ENCODE data around the gene BARX1. TPM values are rescaled to one million over a fixed set of nuclear protein-coding genes. Genes with fewer than 3 reads are reported as not detected.

Gene BARX1
- total RNA-seq, 1 donor from 2014 or later, result not detected

DNA sequence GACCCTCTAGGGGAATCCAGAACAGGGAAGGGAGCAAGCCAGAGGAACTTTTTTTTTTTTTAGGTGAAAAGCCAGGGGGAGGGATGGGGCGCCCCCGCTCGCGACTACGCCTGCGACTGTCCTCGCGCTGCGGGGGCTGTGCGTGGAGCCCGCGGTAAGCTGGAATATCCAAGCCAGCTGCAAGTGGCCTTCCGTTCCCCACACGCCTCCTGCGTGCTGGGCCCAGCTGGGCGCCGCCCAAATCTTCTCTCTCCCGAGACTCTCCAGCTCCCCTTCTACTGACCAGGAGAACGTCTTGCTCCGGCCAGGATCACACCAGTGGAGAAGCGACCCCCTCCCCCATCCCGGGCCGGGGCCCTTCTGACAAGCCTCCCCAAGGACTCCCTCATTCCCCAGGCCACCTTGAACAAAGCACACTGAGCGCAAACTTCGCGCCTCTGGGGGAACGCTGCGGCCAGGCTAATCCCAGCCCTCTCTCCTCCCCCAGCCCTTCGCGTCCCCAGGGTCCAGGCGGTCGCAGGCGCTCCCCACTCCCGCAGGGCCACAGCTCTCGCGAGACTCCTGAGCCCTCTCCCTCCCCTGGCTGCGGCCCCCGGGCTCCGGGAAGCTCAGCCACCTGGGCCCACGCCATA lies 6.6 kb downstream of the BARX1 start:
- H3K4me3 ChIP-seq, result no peak overlapping the region
- DNase-seq (no peak), ATAC-seq (no peak)
- peaks cover 93% of the 10 kb centered on the region for H3K27me3 ChIP-seq
- no peaks in the 10 kb centered on the region for H3K9me3 ChIP-seq
- H3K27ac ChIP-seq, result no peak overlapping the region
- no peaks in the 10 kb centered on the region for H3K36me3 ChIP-seq
- peaks cover 23% of the 10 kb centered on the region for H3K4me1 ChIP-seq
- intact Hi-C loops (cut with DNase I), result no loop called here
- TF ChIP-seq, protein P1, sequence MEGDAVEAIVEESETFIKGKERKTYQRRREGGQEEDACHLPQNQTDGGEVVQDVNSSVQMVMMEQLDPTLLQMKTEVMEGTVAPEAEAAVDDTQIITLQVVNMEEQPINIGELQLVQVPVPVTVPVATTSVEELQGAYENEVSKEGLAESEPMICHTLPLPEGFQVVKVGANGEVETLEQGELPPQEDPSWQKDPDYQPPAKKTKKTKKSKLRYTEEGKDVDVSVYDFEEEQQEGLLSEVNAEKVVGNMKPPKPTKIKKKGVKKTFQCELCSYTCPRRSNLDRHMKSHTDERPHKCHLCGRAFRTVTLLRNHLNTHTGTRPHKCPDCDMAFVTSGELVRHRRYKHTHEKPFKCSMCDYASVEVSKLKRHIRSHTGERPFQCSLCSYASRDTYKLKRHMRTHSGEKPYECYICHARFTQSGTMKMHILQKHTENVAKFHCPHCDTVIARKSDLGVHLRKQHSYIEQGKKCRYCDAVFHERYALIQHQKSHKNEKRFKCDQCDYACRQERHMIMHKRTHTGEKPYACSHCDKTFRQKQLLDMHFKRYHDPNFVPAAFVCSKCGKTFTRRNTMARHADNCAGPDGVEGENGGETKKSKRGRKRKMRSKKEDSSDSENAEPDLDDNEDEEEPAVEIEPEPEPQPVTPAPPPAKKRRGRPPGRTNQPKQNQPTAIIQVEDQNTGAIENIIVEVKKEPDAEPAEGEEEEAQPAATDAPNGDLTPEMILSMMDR (IDR thresholded peaks at IDR 0.05), result no peak

DNA sequence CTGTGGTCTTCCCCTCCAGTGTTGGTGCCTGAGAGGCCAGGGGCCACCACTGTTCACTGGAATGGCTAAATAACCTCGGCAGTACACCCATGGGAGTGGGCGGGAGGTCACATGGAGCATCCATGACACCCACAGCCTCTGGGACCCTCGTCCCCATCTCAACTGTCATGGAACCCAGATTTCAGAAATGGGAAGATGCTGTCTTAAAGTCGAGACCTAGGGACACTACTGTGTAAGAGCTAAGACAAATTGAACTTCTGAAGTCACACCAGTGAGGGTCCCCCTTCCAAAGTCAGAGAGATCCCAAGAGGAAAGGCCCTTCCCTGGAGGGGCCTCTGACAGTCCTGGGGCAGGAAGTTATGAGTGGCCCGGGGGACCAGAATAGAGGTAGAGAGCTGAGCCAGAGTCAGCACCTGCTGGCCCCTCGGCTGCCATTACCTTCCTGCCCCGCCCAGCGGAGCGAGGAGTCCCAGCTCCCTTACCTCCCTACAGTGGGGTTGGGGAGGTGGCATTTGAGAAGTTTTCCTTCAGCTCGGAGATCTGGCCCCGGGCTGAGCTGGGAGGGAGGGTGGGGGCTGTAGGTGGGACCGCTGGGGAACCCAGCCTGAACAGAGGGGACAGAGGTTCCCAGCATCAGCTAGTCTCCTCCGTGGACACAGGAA lies 7.6 kb downstream of the BARX1 start:
- Histone ChIP-seq H3K27me3 (peaks cover 93% of the 10 kb centered on the region), H3K4me1 (peaks cover 15% of the 10 kb centered on the region), H3K27ac (no peak overlapping the region), H3K9me3 (no peaks in the 10 kb centered on the region), H3K36me3 (no peaks in the 10 kb centered on the region), H3K4me3 (no peak overlapping the region)
- intact Hi-C loops (cut with DNase I), result no loop called here
- DNase-seq (no peak), ATAC-seq (no peak)
- TF ChIP-seq, protein P1 (IDR thresholded peaks at IDR 0.05), result no peak

DNA sequence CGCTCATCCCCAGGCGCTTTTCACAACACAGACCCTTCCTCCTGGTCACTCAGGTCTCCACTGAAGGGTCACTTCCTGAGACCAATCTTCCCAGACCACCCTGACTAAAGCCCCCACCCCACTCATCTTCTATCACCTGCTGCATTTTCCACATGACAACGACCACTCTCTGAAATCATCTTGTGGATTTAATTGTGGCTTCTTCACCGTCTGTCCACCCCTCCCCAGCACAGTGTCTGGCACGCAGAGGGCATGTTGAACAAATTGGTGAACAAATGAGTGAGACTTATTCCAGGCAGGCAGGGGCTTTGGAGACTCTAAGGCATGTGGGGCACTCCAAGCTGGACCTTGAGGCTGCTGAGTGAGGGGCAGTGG lies 8.8 kb downstream of the BARX1 start:
- intact Hi-C loops (cut with DNase I), result no loop called here
- Histone ChIP-seq H3K9me3 (no peaks in the 10 kb centered on the region), H3K27me3 (peaks cover 93% of the 10 kb centered on the region), H3K4me1 (peaks cover 4% of the 10 kb centered on the region), H3K36me3 (no peaks in the 10 kb centered on the region), H3K4me3 (peak overlapping the region; percentile 36), H3K27ac (no peak overlapping the region)
- TF ChIP-seq, protein P1 (IDR thresholded peaks at IDR 0.05), result no peak
- DNase-seq, result no peak
- ATAC-seq, result no peak

DNA sequence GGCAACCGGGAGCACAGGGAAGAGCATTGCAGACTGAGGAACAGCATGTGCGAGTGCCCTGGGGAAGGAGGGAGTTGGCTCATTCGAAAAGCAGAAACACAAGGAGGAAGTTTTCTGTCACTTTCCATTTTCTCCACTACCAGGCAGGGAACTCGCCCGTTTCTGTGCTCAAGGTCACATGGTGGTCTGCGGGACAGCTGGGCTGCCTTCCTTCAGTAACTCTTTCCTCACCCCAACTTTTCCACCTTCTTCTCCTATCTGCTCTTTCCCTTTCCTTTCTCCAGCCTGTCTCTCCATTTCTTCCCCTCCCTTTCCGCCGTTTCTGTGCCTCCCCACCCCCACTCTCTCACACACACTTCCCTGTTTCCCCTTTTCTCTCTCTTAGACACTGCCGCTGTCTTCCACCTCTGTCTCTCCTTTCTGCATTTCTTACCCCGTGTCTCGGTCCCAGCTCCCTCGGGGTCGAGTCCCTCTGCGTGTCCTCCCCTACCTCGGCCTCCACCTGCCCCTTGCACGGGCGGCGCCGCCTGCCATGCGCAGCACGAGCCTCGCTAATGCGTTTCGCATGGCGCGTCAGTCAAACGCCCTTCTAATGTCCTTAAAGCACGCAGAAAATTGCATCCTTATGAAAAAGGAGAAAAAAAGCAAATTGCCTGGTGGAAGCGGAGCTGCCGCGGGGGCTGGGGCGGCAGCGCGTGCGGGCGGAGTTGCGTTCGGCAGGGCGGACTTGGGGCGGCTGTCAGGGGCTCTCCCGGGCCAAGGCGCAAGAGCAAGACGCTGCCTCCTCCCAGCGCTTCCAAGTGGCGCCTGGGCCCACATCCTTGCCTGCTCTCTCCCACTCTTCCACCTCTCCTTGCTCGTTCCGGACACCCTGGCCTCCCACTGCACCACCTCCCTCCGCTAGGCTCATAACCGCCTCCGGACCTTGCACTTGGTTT lies 9.5 kb downstream of the BARX1 start:
- TF ChIP-seq, protein P1 (IDR thresholded peaks at IDR 0.05), result no peak
- peak overlapping the region; percentile 36 for H3K4me3 ChIP-seq
- DNase-seq (no peak), ATAC-seq (peak; percentile 59)
- peaks cover 4% of the 10 kb centered on the region for H3K4me1 ChIP-seq
- H3K27me3 ChIP-seq, result peaks cover 90% of the 10 kb centered on the region
- H3K9me3 ChIP-seq, result no peaks in the 10 kb centered on the region
- intact Hi-C loops (cut with DNase I), result no loop called here
- H3K27ac ChIP-seq, result no peak overlapping the region
- H3K36me3 ChIP-seq, result no peaks in the 10 kb centered on the region

DNA sequence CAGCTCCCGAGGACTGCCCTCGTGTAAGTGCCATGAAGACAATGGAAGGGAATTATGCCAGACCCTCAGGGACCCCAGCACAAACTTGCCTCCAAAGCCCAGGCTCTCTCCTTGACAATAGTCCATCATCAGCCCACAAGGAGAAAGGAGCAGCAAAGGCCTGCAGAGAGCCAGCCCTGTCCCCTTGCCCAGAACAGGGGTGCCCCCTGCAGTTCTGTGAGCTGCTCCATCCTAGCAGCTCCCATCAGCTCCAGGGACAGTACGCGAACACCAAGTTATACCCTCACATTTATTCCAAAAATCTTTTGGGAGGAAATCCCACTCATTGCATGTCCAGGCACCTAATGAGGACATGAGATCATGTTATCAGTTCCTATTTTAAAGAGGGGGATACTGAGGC lies 11.1 kb downstream of the BARX1 start:
- no peaks in the 10 kb centered on the region for H3K36me3 ChIP-seq
- intact Hi-C loops (cut with DNase I), result no loop called here
- TF ChIP-seq, protein P1 (IDR thresholded peaks at IDR 0.05), result no peak
- no peak overlapping the region for H3K4me3 ChIP-seq
- H3K27me3 ChIP-seq, result peaks cover 77% of the 10 kb centered on the region
- H3K27ac ChIP-seq, result no peak overlapping the region
- H3K9me3 ChIP-seq, result no peaks in the 10 kb centered on the region
- no peak for DNase-seq
- H3K4me1 ChIP-seq, result peaks cover 4% of the 10 kb centered on the region
- no peak for ATAC-seq

Measured in upper lobe of right lung (tissue), 1 donor.